DND-41 (cell line): ENCODE results near the gene RDH12.
"Not testable (repeated sequence)": the region's sequence is repeated elsewhere in the genome, so short reads cannot be mapped to it uniquely, and the experiment has no call there.

Source experiments
- ATAC-seq: fragments of 200-7000 bp; cut with Tn5 transposase; 3 replicates; pipeline ENCODE4 v1.9.1; 2021; ENCODE audit warnings: low read depth; ENCODE audit not compliant: insufficient read depth
- DNase-seq: peaks from one replicate; pipeline ENCODE4 v3.0.0-alpha.2; 2020
- H2AFZ ChIP-seq: 2 replicates; pipeline ENCODE4 v1.6.0; 2012; ENCODE audit warnings: low read depth, low read length
- H3K27ac ChIP-seq: 2 replicates; pipeline ENCODE4 v1.5.1; 2012; ENCODE audit warnings: low read length, inconsistent platforms
- H3K27me3 ChIP-seq: fragments of 200-600 bp; sonication (generic); 2 replicates; pipeline ENCODE4 v1.6.0; 2012; ENCODE audit warnings: low read length, mild to moderate bottlenecking, inconsistent platforms; ENCODE audit not compliant: insufficient read depth, poor library complexity
- H3K36me3 ChIP-seq: 2 replicates; pipeline ENCODE4 v1.5.1; 2012; ENCODE audit warnings: low read length, inconsistent platforms; ENCODE audit not compliant: insufficient read depth
- H3K4me1 ChIP-seq: 2 replicates; pipeline ENCODE4 v1.5.1; 2012; ENCODE audit warnings: mild to moderate bottlenecking, low read length; ENCODE audit not compliant: insufficient read depth
- H3K4me2 ChIP-seq: 2 replicates; pipeline ENCODE4 v1.6.0; 2012; ENCODE audit warnings: mild to moderate bottlenecking, moderate library complexity, low read length, inconsistent platforms; ENCODE audit not compliant: insufficient read depth
- H3K4me3 ChIP-seq, 2 experiments: fragments of 200-600 bp in 1 of 2; shearing (Covaris generic) in 1 of 2; 2 replicates each; pipeline ENCODE4 v1.5.1; 2012 to 2016; ENCODE audit warnings: inconsistent platforms in 2 of 2, low read length in 2 of 2, mild to moderate bottlenecking in 2 of 2, low read depth in 1 of 2, moderate library complexity in 1 of 2
- H3K79me2 ChIP-seq: 2 replicates; pipeline ENCODE4 v1.6.0; 2012; ENCODE audit warnings: low read length, inconsistent platforms; ENCODE audit not compliant: insufficient read depth
- H3K9ac ChIP-seq: 2 replicates; pipeline ENCODE4 v1.6.0; 2012; ENCODE audit warnings: low read depth, mild to moderate bottlenecking, inconsistent platforms, low read length, moderate library complexity
- H3K9me3 ChIP-seq: 2 replicates; pipeline ENCODE4 v1.5.1; 2012; ENCODE audit warnings: low read length, moderate library complexity, mild to moderate bottlenecking, inconsistent platforms; ENCODE audit not compliant: insufficient read depth, severe bottlenecking
- H4K20me1 ChIP-seq: 2 replicates; pipeline ENCODE4 v1.6.0; 2012; ENCODE audit warnings: low read length; ENCODE audit not compliant: insufficient read depth
- CTCF ChIP-seq: IDR thresholded peaks from 2 replicates; pipeline ENCODE4 v1.5.1; 2012; ENCODE audit warnings: borderline replicate concordance, low read length, moderate library complexity, mild to moderate bottlenecking; ENCODE audit not compliant: poor library complexity, severe bottlenecking; ENCODE audit errors: extremely low read depth
- EZH2 ChIP-seq: IDR thresholded peaks from 3 replicates; pipeline ENCODE4 v1.6.1; 2012; ENCODE audit warnings: borderline replicate concordance, low read depth, mild to moderate bottlenecking, moderate library complexity, low read length, inconsistent platforms; ENCODE audit not compliant: severe bottlenecking

RDH12 gene

GRCh38 chr14:67704484-67705089 lies 2.9 kb downstream of the RDH12 start:
- Histone ChIP-seq H2AFZ (no peak overlapping the region), H3K9me3 (peaks cover 7% of the 10 kb centered on the region), H3K79me2 (no peaks in the 10 kb centered on the region), H3K4me3 (no peak overlapping the region), H3K4me2 (no peak overlapping the region), H3K27ac (no peak overlapping the region), H4K20me1 (no peaks in the 10 kb centered on the region), H3K9ac (no peak overlapping the region), H3K36me3 (no peaks in the 10 kb centered on the region), H3K4me1 (no peaks in the 10 kb centered on the region), H3K27me3 (no peaks in the 10 kb centered on the region)
- peak; percentile 88 for ATAC-seq
- no peak for TF ChIP-seq EZH2
- TF ChIP-seq CTCF, result peak; percentile 81
- DNase-seq, result peak; percentile 47

GRCh38 chr14:67705211-67705610 lies 3.5 kb downstream of the RDH12 start:
- Histone ChIP-seq H3K4me3 (no peak overlapping the region), H2AFZ (no peak overlapping the region), H3K36me3 (no peaks in the 10 kb centered on the region)

GRCh38 chr14:67709346-67709745 lies 7.7 kb downstream of the RDH12 start:
- not testable (repeated sequence) for H2AFZ ChIP-seq, DNase-seq, H4K20me1 ChIP-seq, H3K36me3 ChIP-seq, H3K27me3 ChIP-seq, H3K79me2 ChIP-seq, H3K4me2 ChIP-seq, H3K4me3 ChIP-seq, H3K27ac ChIP-seq, H3K9ac ChIP-seq, H3K4me1 ChIP-seq, ATAC-seq
- H3K9me3 ChIP-seq, result peaks cover 19% of the 10 kb centered on the region

More at GRCh38 chr14:67705211-67705610, 3.5 kb downstream of the RDH12 start:
- H3K27me3 ChIP-seq, result no peaks in the 10 kb centered on the region
- no peak overlapping the region for H3K27ac ChIP-seq
- peaks cover 13% of the 10 kb centered on the region for H3K9me3 ChIP-seq
- H3K79me2 ChIP-seq, result no peaks in the 10 kb centered on the region
- no peak for DNase-seq
- TF ChIP-seq CTCF (no peak), EZH2 (no peak)
- H4K20me1 ChIP-seq, result no peaks in the 10 kb centered on the region
- H3K4me2 ChIP-seq, result no peak overlapping the region
- ATAC-seq, result no peak
- H3K9ac ChIP-seq, result no peak overlapping the region
- H3K4me1 ChIP-seq, result no peaks in the 10 kb centered on the region

- H2AFZ ChIP-seq, ATAC-seq, H3K27ac ChIP-seq, H3K27me3 ChIP-seq, H3K9ac ChIP-seq, H3K36me3 ChIP-seq, DNase-seq, H3K4me1 ChIP-seq, H3K4me2 ChIP-seq, H3K79me2 ChIP-seq, H4K20me1 ChIP-seq, H3K4me3 ChIP-seq: not testable (repeated sequence)
- peaks cover 19% of the 10 kb centered on the region for H3K9me3 ChIP-seq
These were observed 8.1 kb downstream of the RDH12 start for GRCh38 chr14:67709796-67710195.
